LHCN-M2 (cell line): ENCODE results near the gene SESTD1. TPM values are rescaled to one million over a fixed set of nuclear protein-coding genes. Genes with fewer than 3 reads are reported as not detected.
"Not testable (repeated sequence)": the region's sequence is repeated elsewhere in the genome, so short reads cannot be mapped to it uniquely, and the experiment has no call there.

Experiments
- DNase-seq: peaks from one replicate; pipeline ENCODE4 v3.0.0-alpha.2; 2012; ENCODE audit warnings: low read depth
- total RNA-seq: library from RNA; depleted of rRNA; stranded (reverse); fragments of >200 nt; gene quantifications from 2 replicates; pipeline ENCODE4 v1.2.3, GENCODE V29; 2014

The SESTD1 gene
- total RNA-seq, 1 experiment from 2014 or later, result 8.8 TPM

DNA sequence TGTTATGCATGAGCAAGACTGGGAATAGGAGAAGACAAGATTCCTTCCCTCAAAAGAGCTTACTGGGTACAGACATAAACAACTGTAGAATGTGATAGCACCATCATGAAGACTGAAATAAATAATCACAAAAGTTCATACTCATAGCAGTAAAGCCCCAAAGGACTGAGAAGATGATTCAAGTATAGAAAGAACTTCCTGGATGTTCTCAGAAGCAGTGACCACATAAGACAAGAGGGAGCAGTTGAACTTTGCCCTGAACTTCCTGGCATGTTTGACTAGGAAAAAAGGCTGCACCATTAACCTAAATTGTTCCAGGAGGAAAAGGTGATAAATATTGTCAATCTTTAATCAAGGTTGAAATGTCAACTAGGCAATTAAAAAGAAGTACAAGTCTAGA, 156.9 kb downstream of the SESTD1 start:
- peak; percentile 80 for DNase-seq

DNA sequence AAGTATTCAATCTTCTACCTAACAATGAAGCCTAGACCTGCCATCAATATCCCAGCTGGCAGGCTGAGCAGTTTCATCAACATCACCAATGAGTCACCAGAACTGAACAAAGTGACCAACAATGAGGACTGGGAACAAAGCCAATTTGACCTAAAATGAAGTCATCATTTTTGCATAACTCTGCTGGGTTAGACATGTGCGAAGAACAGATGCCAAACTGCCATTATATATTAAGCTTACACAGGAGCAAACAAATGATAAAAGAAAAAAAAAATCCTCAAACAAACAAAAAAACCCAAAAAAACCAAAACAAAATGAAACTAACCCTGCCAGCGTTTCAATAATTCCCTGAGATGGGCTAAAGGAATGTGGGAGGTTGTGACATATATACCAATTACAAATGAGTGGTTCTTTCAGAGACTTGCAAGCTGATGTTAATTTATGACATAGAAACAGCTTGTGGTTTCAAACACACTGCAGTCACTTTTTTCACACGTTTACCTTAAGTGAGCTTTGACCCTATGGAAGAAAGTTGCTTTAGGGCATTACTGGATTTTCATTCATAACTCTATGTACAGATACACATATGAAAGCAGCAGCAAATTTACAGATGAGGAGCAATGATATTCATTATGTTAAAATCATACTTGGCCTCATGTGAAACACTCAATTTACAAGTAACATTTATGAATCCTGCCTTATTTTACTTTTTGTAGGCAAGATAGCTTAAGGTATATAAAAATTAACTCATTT, 157.8 kb downstream of the SESTD1 start:
- DNase-seq, result peak; percentile 98

GRCh38 chr2:179106342-179106675, 158.3 kb downstream of the SESTD1 start:
- no peak for DNase-seq

DNA sequence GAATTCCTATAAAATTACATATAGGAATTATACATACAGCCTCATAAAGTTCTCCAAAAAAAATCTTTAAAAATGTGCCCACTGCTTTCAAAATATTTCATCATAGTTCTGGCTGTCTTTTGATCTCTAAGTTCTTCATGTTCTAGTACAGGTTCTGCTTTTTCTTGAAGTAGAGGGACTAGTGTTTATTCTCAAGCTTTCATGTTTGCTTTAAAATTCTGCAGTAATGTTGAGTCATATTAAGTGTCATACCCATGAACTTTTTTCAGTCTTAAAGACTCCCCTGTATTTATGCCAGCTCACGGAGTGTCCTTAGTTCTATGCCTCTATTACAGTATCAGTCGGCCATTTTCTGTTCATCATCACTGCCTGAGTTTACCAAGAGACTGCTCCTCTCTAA, 159.9 kb downstream of the SESTD1 start:
- peak; percentile 81 for DNase-seq

DNA sequence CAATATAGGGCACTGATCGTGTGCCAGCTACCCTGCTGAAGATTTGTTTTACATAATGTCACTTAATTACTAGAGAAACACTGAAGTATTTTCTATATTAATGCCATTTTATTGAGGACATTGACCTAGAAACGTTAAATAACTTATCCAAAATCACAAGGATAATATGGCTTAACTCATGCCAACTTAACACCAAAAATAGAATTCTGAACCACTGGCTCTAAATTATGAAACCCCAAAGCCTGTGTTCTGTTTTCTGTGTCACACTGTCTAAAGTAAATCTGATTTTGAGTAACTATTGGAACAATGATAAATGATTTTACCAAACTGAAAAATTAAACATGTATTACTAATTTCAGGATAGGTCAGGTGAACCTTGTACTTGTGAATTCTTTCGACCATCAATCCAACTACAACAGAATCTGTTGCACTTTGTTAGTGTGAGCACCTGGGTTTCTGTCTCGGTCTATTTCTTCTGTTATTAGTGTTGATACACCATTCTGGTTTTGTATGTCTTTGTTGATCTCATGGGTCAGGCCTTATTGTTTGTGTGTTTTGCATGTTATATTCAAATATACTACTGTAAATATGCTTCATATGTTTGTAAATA, 166.4 kb downstream of the SESTD1 start:
- no peak for DNase-seq

GRCh38 chr2:179097131-179097530, 167.5 kb downstream of the SESTD1 start:
- no peak for DNase-seq

DNA sequence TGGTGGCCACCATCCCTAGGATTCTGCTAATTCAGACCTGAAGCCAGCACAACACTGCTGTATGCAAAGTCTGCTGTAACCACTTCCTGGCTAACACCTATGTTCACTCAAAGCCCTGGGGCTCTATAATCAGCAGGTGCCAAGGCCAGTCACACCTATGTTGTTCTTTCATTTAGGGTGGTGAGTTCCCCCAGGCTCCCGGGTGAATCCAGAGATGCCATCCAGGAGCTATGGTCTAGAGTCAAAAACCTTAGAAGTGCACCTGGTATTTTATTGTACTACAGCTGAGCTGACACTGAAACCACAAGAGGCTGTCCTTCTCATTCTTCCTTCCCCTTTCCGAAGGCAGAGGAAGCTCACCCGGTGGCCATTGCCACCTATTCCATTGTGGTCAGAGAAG, 168.5 kb downstream of the SESTD1 start:
- no peak for DNase-seq

- not testable (repeated sequence) for DNase-seq
Measured at GRCh38 chr2:179092912-179093311, 171.7 kb downstream of the SESTD1 start.

DNA sequence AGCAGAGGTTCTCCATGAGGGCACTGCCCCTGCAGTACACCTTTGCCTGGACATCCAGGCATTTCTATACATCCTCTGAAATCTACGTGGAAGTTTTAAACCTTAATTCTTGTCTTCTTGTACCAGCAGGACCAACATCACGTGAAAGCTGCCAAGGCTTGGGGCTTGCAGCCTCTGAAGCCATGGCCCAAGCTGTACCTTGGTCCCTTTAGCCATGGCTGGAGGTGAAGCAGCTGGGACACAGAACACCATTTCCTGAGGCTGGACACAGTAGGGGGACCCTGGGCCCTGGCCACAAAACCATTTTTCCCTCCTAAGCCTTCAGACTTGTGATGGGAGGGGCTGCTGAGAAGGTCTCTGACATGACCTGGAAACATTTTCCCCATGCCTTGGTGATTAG, 181.9 kb downstream of the SESTD1 start:
- DNase-seq, result no peak

- no peak for DNase-seq
Measured at GRCh38 chr2:179081954-179082353, 182.7 kb downstream of the SESTD1 start.

- no peak for DNase-seq
Measured at GRCh38 chr2:179072527-179072926, 192.1 kb downstream of the SESTD1 start.

DNA sequence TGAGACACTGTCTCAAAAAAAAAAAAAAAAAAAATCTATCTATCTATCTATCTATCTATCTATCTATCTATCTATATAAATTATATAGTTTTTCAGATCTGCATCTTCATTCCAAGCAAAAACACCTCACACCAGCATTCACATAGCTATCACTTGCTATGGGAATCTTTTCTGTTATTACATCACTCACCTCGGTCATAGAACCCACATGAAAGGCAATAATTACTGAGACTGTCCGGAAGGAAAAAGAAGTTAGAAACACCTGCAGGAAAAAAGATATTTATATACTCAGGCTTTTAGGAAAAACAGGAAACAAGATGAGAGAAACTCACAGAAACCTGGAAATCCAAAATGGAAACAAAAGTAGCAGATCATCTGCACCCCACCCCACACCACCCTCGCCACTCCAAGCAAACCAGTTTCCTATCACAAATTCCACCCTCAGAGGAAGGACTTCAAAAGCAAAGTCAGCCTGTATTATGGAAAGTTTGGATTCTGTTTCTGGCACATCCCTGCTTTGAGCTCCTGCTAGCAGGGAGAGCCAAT, 192.7 kb downstream of the SESTD1 start:
- no peak for DNase-seq

DNA sequence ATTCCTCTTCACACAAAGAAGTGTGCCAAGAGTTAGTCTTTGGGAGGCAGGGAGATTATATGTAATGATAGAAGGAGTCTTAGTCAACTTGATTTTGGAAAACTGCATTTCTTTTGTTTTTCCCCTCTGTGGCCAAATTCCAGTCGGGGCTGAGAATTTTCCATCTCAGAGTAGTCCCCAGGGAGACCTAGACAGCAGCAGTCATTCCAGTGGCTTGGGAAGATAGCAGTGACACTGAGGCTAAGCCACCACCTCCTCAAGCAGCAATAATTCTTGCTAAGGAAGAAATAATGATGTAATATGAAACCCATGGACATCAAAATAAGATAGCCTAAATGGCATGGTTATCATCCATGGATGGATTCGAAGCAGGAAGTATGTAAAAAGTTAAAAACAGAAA, 193.7 kb downstream of the SESTD1 start:
- no peak for DNase-seq

DNA sequence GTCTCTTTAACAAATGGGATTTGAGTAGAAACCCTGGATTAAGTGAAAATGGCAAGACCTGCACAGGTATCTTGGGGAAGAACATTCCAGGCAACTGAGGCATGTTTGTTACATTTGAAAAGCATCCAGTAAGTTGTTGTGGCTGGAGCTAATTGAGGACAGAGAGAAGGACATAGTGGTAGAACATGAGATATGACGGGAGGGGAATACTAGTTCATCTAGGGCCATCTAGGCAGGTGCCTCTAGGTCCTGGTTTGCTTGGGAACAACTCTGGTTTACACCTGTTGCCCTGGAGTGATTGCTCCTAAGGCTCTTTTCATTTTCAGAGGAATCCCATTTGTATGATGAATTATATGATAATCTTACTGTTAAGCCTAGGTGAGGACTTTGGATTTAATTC, 194.9 kb downstream of the SESTD1 start:
- DNase-seq, result no peak

DNA sequence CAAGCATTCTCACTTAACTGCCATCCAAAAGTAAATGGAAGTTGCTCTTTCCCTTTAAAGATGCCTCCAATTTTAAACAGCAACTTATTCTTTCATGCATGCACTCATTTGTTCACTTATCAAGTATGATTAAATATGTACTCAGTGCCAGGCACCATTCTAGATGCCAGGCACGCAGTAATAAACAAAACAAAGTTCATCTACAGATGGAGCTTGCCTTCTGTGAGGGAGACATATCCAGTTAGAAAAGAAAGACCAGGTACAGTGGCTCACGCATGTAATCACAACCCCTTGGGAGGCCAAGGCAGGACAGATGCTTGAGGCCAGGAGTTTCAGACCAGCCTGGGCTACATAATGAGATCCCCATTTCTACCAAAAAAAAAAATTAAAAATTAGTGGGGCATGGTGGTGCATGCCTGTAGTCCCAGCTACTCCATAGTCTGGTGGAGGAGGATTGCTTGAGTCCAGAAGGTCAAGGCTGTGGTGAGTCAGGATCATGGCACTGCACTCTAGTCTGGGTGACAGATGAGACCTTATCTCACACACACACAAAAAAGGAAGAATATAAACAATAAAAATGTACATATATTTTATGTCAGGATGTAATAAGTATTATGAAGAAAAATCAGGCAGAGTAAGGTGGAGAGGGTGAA, 195.5 kb downstream of the SESTD1 start:
- DNase-seq, result no peak

- DNase-seq, result no peak
Measured at GRCh38 chr2:179059026-179059700, 205.5 kb downstream of the SESTD1 start.

DNA sequence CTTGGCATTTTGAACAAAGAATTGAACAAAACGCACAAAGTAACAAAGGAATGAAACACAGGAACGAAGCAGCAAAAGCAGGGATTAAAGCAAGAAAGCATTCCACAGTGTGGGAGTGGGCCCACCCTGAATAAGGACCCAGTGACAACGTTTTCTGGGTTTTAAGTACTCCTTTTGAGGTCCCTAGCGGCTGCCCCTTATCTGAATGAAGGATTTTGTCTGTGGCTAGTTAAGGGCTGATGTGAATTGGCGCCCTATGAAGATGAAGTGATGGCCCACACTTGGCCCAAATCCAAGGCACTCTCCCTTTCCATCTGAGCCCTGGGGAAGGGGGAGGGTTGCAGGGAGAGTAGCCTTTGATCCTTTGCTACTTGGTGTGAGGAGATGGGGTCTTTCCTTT, 206.9 kb downstream of the SESTD1 start:
- no peak for DNase-seq

DNA sequence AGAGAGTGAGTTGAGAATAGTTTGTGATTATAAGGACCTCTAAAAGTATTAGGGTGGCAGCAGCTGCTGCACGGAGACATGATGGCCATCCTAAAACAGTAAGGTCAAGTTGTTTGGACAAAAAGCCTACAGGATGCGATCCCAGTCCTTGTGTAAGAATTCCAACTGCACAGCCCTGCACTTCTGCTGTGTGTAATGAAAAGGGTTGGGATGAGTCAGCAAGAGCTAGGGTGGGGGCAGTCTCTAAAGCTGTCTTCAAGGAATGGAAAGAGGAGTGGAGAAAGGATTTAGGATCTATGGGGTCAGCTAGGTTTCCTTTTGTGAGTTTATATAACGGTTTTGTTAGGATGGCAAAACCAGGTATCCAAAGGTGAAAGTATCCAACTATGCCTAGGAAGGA, 211.1 kb downstream of the SESTD1 start:
- DNase-seq, result peak; percentile 47
